ENCODE results near the gene ARRB1.
"Not testable (repeated sequence)": the region's sequence is repeated elsewhere in the genome, so short reads cannot be mapped to it uniquely, and the experiment has no call there.

ARRB1 gene

DNA sequence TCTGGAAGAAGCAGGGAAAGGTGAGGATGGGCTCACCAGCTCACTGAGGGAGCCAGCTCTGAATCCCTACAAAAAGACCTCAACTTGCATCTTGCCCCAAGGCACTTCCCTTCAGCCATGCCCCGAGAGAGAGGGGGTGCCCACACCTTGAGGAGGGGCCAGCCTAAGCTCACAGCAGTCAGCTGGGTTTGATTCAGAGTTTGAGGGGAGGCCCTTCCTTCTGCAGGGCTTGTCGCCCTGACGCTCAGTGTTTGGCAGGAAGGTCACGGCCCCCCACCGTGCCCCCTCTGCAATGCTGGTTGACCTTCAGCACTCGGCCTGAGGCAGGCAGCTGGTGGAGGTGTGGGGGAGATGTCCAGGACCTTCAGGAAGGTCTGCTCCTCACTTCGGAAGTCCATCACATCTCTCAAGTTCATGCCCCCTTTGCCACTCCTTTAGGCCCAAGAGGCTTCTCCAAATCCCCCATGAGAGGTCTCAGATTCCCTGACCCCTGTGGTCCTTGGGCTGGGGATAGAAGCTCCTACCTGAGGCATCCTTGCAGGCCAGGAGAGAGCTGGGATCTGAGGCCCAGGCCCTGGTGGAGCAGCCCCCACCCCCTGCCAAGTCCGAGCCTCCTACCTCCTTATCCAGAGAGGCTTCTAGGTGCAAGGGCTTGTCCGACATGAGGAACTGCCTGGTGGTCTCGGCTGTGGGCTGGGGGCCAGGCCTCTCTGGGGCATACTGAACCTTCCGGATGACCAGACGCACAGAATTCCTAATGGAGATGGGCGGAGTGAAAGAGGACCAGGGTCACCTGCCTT, 73.3 kb downstream of the ARRB1 start:
- H3K27ac ChIP-seq (ENCODE audit: low read depth in 2 of 2, low read length in 2 of 2): no peak overlapping the region
- H3K9ac ChIP-seq (ENCODE audit: low read depth in 1 of 2, low read length in 2 of 2): no peak overlapping the region
- no peak overlapping the region for H3K4me3 ChIP-seq (ENCODE audit: low read length in 2 of 2)
- H3K9me3 ChIP-seq (ENCODE audit: control insufficient read depth in 2 of 2, low read length in 2 of 2): no peaks in the 10 kb centered on the region
- peaks cover 55 to 61% of the 10 kb centered on the region in 2 donors for H3K36me3 ChIP-seq (ENCODE audit: control insufficient read depth in 2 of 2, insufficient read depth in 2 of 2, low read length in 2 of 2)
- no peaks in the 10 kb centered on the region for H3K27me3 ChIP-seq (ENCODE audit: control insufficient read depth in 2 of 2, insufficient read depth in 2 of 2, low read length in 2 of 2)
- peaks cover 12% of the 10 kb centered on the region in 2 donors for H3K4me1 ChIP-seq (ENCODE audit: control insufficient read depth in 2 of 2, insufficient read depth in 2 of 2, low read length in 2 of 2)

GRCh38 chr11:75277211-75277805, 74.2 kb downstream of the ARRB1 start:
- no peaks in the 10 kb centered on the region for H3K27me3 ChIP-seq (ENCODE audit: control insufficient read depth in 2 of 2, insufficient read depth in 2 of 2, low read length in 2 of 2)
- H3K27ac ChIP-seq (ENCODE audit: low read depth in 2 of 2, low read length in 2 of 2): no peak overlapping the region
- H3K4me1 ChIP-seq (ENCODE audit: control insufficient read depth in 2 of 2, insufficient read depth in 2 of 2, low read length in 2 of 2): peaks cover 12% of the 10 kb centered on the region in 2 donors
- H3K4me3 ChIP-seq (ENCODE audit: low read length in 2 of 2): no peak overlapping the region
- H3K9me3 ChIP-seq (ENCODE audit: control insufficient read depth in 2 of 2, low read length in 2 of 2): no peaks in the 10 kb centered on the region
- H3K36me3 ChIP-seq (ENCODE audit: control insufficient read depth in 2 of 2, insufficient read depth in 2 of 2, low read length in 2 of 2): peaks cover 54 to 60% of the 10 kb centered on the region in 2 donors
- no peak overlapping the region for H3K9ac ChIP-seq (ENCODE audit: low read depth in 1 of 2, low read length in 2 of 2)

DNA sequence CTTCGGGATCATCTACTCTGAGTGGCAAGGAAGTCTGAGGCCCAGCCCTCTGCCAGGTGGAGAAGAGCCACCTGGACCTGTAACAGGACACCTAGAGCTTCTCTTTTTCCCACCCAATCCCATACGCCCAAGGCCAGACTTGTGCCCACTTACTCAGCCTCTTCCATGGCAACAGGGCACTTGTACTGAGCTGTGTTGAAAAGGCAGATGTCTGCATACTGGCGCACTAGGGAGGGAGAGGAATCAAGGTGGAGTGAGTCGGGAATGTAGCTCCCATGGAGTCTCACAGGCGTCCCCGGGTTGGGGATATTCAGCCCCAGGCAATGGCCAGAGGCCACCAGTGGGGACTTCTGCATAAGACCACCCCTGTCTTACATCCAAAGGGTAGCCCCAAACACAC, 74.8 kb downstream of the ARRB1 start:
- Histone ChIP-seq H3K27me3 (ENCODE audit: control insufficient read depth in 2 of 2, insufficient read depth in 2 of 2, low read length in 2 of 2) (no peaks in the 10 kb centered on the region), H3K27ac (ENCODE audit: low read depth in 2 of 2, low read length in 2 of 2) (peak overlapping the region; percentile 10 to 49), H3K9ac (ENCODE audit: low read depth in 1 of 2, low read length in 2 of 2) (no peak overlapping the region), H3K36me3 (ENCODE audit: control insufficient read depth in 2 of 2, insufficient read depth in 2 of 2, low read length in 2 of 2) (peaks cover 54 to 58% of the 10 kb centered on the region in 2 donors), H3K4me1 (ENCODE audit: control insufficient read depth in 2 of 2, insufficient read depth in 2 of 2, low read length in 2 of 2) (peaks cover 12% of the 10 kb centered on the region in 2 donors), H3K9me3 (ENCODE audit: control insufficient read depth in 2 of 2, low read length in 2 of 2) (no peaks in the 10 kb centered on the region), H3K4me3 (ENCODE audit: low read length in 2 of 2) (no peak overlapping the region)

DNA sequence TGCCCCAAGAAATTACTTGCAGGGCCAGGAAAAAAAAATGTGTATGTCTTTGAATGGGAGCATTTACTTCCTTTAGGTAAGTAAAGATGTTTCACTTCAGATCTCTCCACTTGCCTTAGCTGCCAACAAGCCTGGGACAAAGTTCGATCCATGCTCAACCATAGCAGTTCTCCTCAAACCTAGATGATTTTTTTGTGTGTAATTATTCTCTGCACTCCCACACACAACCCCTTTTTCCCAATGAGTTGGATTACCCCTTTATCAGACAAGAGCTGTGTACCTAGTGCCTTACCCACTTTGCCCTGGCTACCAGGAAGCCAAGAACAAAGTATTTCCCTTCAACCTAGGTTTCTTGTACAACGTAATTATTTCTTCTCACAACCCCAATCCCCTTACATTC, 75.3 kb downstream of the ARRB1 start:
- Histone ChIP-seq H3K4me1 (ENCODE audit: control insufficient read depth in 2 of 2, insufficient read depth in 2 of 2, low read length in 2 of 2) (peaks cover 9 to 10% of the 10 kb centered on the region in 2 donors), H3K9ac (ENCODE audit: low read depth in 1 of 2, low read length in 2 of 2) (no peak overlapping the region), H3K27me3 (ENCODE audit: control insufficient read depth in 2 of 2, insufficient read depth in 2 of 2, low read length in 2 of 2) (no peaks in the 10 kb centered on the region), H3K36me3 (ENCODE audit: control insufficient read depth in 2 of 2, insufficient read depth in 2 of 2, low read length in 2 of 2) (peaks cover 53 to 62% of the 10 kb centered on the region in 2 donors), H3K4me3 (ENCODE audit: low read length in 2 of 2) (no peak overlapping the region), H3K27ac (ENCODE audit: low read depth in 2 of 2, low read length in 2 of 2) (peak overlapping the region; percentile 10 to 49), H3K9me3 (ENCODE audit: control insufficient read depth in 2 of 2, low read length in 2 of 2) (no peaks in the 10 kb centered on the region)

GRCh38 chr11:75275581-75275980, 75.9 kb downstream of the ARRB1 start:
- no peak overlapping the region for H3K4me3 ChIP-seq (ENCODE audit: low read length in 2 of 2)
- H3K27ac ChIP-seq (ENCODE audit: low read depth in 2 of 2, low read length in 2 of 2): peak overlapping the region in 1 of 2 donors; percentile 41

DNA sequence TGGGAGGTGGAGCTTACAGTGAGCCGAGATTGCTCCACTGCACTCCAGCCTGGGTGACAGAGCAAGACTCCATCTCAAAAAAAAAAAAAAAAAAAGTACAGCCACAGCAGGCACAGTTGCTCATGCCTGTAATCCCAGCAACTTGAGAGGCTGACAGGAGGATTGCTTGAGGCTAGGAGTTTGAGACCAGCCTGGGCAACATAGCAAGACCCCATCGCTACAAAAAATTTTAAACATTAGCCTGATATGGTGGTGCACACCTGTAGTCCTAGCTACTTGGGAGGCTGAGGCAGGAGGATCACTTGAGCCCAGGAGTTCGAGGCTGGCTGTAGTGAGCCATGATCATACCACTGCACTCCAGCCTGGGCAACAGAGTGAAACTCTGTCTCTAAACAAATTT, 76.7 kb downstream of the ARRB1 start:
- not testable (repeated sequence) for H3K9me3 ChIP-seq (ENCODE audit: control insufficient read depth in 2 of 2, low read length in 2 of 2); H3K27me3 ChIP-seq (ENCODE audit: control insufficient read depth in 2 of 2, insufficient read depth in 2 of 2, low read length in 2 of 2); H3K4me1 ChIP-seq (ENCODE audit: control insufficient read depth in 2 of 2, insufficient read depth in 2 of 2, low read length in 2 of 2); H3K9ac ChIP-seq (ENCODE audit: low read depth in 1 of 2, low read length in 2 of 2); H3K27ac ChIP-seq (ENCODE audit: low read depth in 2 of 2, low read length in 2 of 2); H3K4me3 ChIP-seq (ENCODE audit: low read length in 2 of 2)
- H3K36me3 ChIP-seq (ENCODE audit: control insufficient read depth in 2 of 2, insufficient read depth in 2 of 2, low read length in 2 of 2): peaks cover 55 to 58% of the 10 kb centered on the region in 2 donors

More at GRCh38 chr11:75275581-75275980, 75.9 kb downstream of the ARRB1 start:
- Histone ChIP-seq H3K27me3 (ENCODE audit: control insufficient read depth in 2 of 2, insufficient read depth in 2 of 2, low read length in 2 of 2) (no peaks in the 10 kb centered on the region), H3K4me1 (ENCODE audit: control insufficient read depth in 2 of 2, insufficient read depth in 2 of 2, low read length in 2 of 2) (peaks cover 4% of the 10 kb centered on the region in 2 donors), H3K9me3 (ENCODE audit: control insufficient read depth in 2 of 2, low read length in 2 of 2) (no peaks in the 10 kb centered on the region), H3K36me3 (ENCODE audit: control insufficient read depth in 2 of 2, insufficient read depth in 2 of 2, low read length in 2 of 2) (peaks cover 53 to 58% of the 10 kb centered on the region in 2 donors), H3K9ac (ENCODE audit: low read depth in 1 of 2, low read length in 2 of 2) (no peak overlapping the region)

DNA sequence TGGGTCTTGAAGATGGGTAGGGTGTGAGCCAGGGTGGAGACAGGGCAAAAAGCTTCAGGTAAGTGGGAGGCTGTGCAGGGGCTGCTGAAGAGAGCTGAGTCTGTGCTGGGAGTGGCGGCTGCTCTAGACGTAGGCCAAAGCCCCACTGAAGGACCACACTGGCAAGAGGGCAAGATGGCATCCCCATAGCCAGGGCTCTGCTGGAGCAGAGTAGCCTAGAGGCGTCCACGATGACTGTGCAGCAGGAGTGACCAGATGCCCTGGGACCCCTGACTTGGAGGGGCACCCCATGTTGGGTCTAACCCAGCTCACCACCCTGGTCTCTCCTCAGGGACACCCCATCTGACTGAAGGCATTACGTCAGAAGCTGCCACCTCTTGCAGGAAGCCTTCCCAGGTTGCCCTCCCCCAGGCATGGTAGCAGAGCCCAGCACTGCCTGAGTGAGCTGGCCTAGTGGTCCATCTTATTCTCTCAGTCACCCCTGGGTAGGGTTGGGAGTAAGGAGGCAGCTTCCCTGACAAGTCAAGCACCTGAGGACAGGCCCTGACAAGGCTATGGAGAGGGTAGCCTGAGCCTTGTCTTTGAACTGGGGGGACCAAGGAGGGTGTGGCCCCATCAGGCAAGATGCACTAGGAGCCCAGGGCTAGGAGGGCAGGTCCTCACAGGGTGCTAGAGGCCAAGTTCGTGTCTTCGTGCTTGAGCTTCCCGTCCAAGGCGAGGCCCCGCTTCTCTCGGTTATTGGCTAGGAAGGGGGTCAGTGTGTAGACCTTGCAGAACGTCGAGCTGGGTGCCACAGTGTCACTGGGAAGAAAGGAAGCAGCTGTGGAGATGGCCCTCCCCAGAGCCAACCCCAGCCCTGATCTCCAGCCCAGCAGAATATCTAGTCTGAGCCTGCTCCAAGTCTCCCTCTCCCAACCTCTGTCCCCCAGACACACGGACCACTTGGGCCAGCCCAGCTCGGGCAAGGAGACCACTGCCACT, 77.8 kb downstream of the ARRB1 start:
- Histone ChIP-seq H3K4me1 (ENCODE audit: control insufficient read depth in 2 of 2, insufficient read depth in 2 of 2, low read length in 2 of 2) (peaks cover 0 to 2% of the 10 kb centered on the region in 2 donors), H3K9ac (ENCODE audit: low read depth in 1 of 2, low read length in 2 of 2) (no peak overlapping the region), H3K9me3 (ENCODE audit: control insufficient read depth in 2 of 2, low read length in 2 of 2) (no peaks in the 10 kb centered on the region), H3K36me3 (ENCODE audit: control insufficient read depth in 2 of 2, insufficient read depth in 2 of 2, low read length in 2 of 2) (peaks cover 55 to 63% of the 10 kb centered on the region in 2 donors), H3K27me3 (ENCODE audit: control insufficient read depth in 2 of 2, insufficient read depth in 2 of 2, low read length in 2 of 2) (no peaks in the 10 kb centered on the region), H3K27ac (ENCODE audit: low read depth in 2 of 2, low read length in 2 of 2) (no peak overlapping the region), H3K4me3 (ENCODE audit: low read length in 2 of 2) (no peak overlapping the region)

DNA sequence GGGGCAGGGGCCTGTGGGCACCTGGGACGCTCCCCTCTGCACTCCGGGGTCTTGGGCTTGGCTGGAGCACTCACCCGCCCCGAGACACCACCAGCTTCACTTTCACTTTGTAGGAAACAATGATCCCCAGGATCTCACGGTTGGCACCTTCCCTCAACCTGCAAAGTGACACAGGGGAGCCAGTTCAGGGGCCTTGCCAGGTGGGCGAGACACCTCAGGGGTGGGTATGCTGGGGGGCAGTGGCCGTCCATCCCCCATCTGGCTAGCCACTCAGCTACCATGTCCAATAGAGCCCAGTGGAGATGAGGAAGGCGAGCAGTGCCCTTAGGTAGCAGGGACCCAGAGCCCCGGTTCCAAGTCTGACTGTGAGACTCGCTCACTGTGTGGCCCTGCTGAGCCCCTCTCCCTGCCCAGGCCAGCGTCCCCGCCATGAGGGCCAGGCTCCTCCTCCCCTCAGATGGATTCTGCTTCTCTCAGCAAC, 78.6 kb downstream of the ARRB1 start:
- Histone ChIP-seq H3K27me3 (ENCODE audit: control insufficient read depth in 2 of 2, insufficient read depth in 2 of 2, low read length in 2 of 2) (no peaks in the 10 kb centered on the region), H3K27ac (ENCODE audit: low read depth in 2 of 2, low read length in 2 of 2) (no peak overlapping the region), H3K4me3 (ENCODE audit: low read length in 2 of 2) (no peak overlapping the region), H3K9ac (ENCODE audit: low read depth in 1 of 2, low read length in 2 of 2) (no peak overlapping the region), H3K4me1 (ENCODE audit: control insufficient read depth in 2 of 2, insufficient read depth in 2 of 2, low read length in 2 of 2) (peaks cover 0 to 2% of the 10 kb centered on the region in 2 donors), H3K36me3 (ENCODE audit: control insufficient read depth in 2 of 2, insufficient read depth in 2 of 2, low read length in 2 of 2) (peaks cover 50 to 58% of the 10 kb centered on the region in 2 donors), H3K9me3 (ENCODE audit: control insufficient read depth in 2 of 2, low read length in 2 of 2) (no peaks in the 10 kb centered on the region)

DNA sequence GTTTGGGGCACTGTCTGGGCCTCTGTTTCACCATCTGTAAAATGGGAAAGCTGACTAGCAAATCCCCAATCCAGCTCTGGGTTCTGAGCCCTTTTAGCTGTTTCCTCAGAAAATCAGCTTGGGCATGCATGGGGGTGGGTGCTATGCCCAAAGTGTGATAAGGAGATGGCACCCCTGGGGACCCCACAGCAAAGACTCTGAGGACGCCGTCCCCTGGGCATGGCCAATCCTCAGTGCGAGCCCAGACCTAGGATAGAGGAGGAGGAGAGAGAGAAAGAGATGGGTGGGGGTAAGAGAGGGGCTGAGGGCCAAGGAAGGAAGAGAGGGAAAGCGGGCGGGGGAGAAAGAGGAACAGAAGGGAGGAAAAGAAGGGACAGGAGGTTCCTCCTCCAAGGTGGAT, 79.1 kb downstream of the ARRB1 start:
- no peaks in the 10 kb centered on the region for H3K9me3 ChIP-seq (ENCODE audit: control insufficient read depth in 2 of 2, low read length in 2 of 2)
- no peak overlapping the region for H3K4me3 ChIP-seq (ENCODE audit: low read length in 2 of 2)
- H3K9ac ChIP-seq (ENCODE audit: low read depth in 1 of 2, low read length in 2 of 2): no peak overlapping the region
- H3K27me3 ChIP-seq (ENCODE audit: control insufficient read depth in 2 of 2, insufficient read depth in 2 of 2, low read length in 2 of 2): no peaks in the 10 kb centered on the region
- no peak overlapping the region for H3K27ac ChIP-seq (ENCODE audit: low read depth in 2 of 2, low read length in 2 of 2)
- peaks cover 0 to 2% of the 10 kb centered on the region in 2 donors for H3K4me1 ChIP-seq (ENCODE audit: control insufficient read depth in 2 of 2, insufficient read depth in 2 of 2, low read length in 2 of 2)
- H3K36me3 ChIP-seq (ENCODE audit: control insufficient read depth in 2 of 2, insufficient read depth in 2 of 2, low read length in 2 of 2): peaks cover 49 to 53% of the 10 kb centered on the region in 2 donors

Measured in mucosa of rectum (tissue), 2 donors.